Stimulated activated CD8-positive, alpha-beta memory T cell treated with anti-CD3 and anti-CD28 coated beads, Interleukin-2, amount 100 ng/mL, for 48 hours (primary cell): Measurements from ENCODE around the gene RGL3.
"Not testable (repeated sequence)": the region's sequence is repeated elsewhere in the genome, so short reads cannot be mapped to it uniquely, and the experiment has no call there.

ENCODE experiments used
- DNase-seq, 2 donors: peaks; one replicate each; pipeline ENCODE4 v3.0.0-alpha.2; 2020; ENCODE audit warnings: low read depth in 2 of 2

Gene RGL3

GRCh38 chr19:11382898-11383705 lies 36.0 kb downstream of the RGL3 start:
- peak in 1 of 2 donors; percentile 37 for DNase-seq

- DNase-seq: peak; percentile 88 to 94
Observed at GRCh38 chr19:11380653-11381537, 38.2 kb downstream of the RGL3 start.

GRCh38 chr19:11379857-11380350 lies 39.2 kb downstream of the RGL3 start:
- no peak for DNase-seq

GRCh38 chr19:11379269-11379845 lies 39.8 kb downstream of the RGL3 start:
- not testable (repeated sequence) for DNase-seq

- DNase-seq: no peak
Observed at GRCh38 chr19:11378319-11379189, 40.6 kb downstream of the RGL3 start.

GRCh38 chr19:11377756-11378155 lies 41.4 kb downstream of the RGL3 start:
- no peak for DNase-seq

- no peak for DNase-seq
Observed at GRCh38 chr19:11377237-11377636, 41.9 kb downstream of the RGL3 start.

- DNase-seq: peak in 1 of 2 donors; percentile 43
Observed at GRCh38 chr19:11375143-11375948, 43.8 kb downstream of the RGL3 start.

- peak; percentile 92 to 94 for DNase-seq
Observed at GRCh38 chr19:11374433-11375142, 44.5 kb downstream of the RGL3 start, which contains the start of gene SWSAP1. SWSAP1 (plus strand) TSS chr19:11374666; CDS start chr19:11374681, 15 bp downstream.

GRCh38 chr19:11373885-11374432 lies 45.2 kb downstream of the RGL3 start:
- no peak for DNase-seq

GRCh38 chr19:11373166-11373884 lies 45.8 kb downstream of the RGL3 start:
- DNase-seq: no peak

GRCh38 chr19:11370744-11371143 lies 48.4 kb downstream of the RGL3 start:
- no peak for DNase-seq

- no peak for DNase-seq
Observed at GRCh38 chr19:11367528-11367927, 51.6 kb downstream of the RGL3 start.

GRCh38 chr19:11365557-11366117 lies 53.5 kb downstream of the RGL3 start:
- DNase-seq: no peak

- no peak for DNase-seq
Observed at GRCh38 chr19:11364935-11365334, 54.2 kb downstream of the RGL3 start.

- no peak for DNase-seq
Observed at GRCh38 chr19:11364296-11364904, 54.7 kb downstream of the RGL3 start.

- no peak for DNase-seq
Observed at GRCh38 chr19:11363881-11364280, 55.2 kb downstream of the RGL3 start.
